Fibroblast of lung (primary cell): ENCODE results near the gene FAM216A. TPM values are rescaled to one million over a fixed set of nuclear protein-coding genes. Genes with fewer than 3 reads are reported as not detected.
"Not testable (repeated sequence)": the region's sequence is repeated elsewhere in the genome, so short reads cannot be mapped to it uniquely, and the experiment has no call there.

Experiments
- DNase-seq, 2 donors: peaks; one replicate each; pipeline versions ENCODE4 v3.0.0 to v3.0.0-alpha.2; 2010; ENCODE audit warnings: low read depth in 2 of 2
- H2AFZ ChIP-seq: 2 replicates; pipeline ENCODE4 v1.5.1; 2012; ENCODE audit warnings: low read length, control low read depth, inconsistent platforms
- H3K27ac ChIP-seq: 2 replicates; pipeline ENCODE4 v1.5.1; 2011; ENCODE audit warnings: low read length, control low read depth; ENCODE audit not compliant: insufficient read depth
- H3K27me3 ChIP-seq: 2 replicates; pipeline ENCODE4 v1.5.1; 2011; ENCODE audit warnings: mild to moderate bottlenecking, low read length; ENCODE audit not compliant: control insufficient read depth, insufficient read depth
- H3K36me3 ChIP-seq: 2 replicates; pipeline ENCODE4 v1.5.1; 2011; ENCODE audit warnings: low read length; ENCODE audit not compliant: control insufficient read depth, insufficient read depth
- H3K4me1 ChIP-seq: 2 replicates; pipeline ENCODE4 v1.5.1; 2011; ENCODE audit warnings: low read length; ENCODE audit not compliant: control insufficient read depth, insufficient read depth; ENCODE audit errors: extremely low read depth
- H3K4me2 ChIP-seq: 2 replicates; pipeline ENCODE4 v1.5.1; 2011; ENCODE audit warnings: low read length, control low read depth; ENCODE audit not compliant: insufficient read depth; ENCODE audit errors: extremely low read depth
- H3K4me3 ChIP-seq, 4 experiments: fragments of 200-600 bp in 1 of 4; sonication (generic) in 1 of 4; replicated peaks in 1 of 4; 2 replicates each; pipeline ENCODE4 v1.5.1; 2011 to 2016; ENCODE audit warnings: low read length in 4 of 4, low read depth in 3 of 4, mild to moderate bottlenecking in 3 of 4, control low read depth in 2 of 4, inconsistent platforms in 1 of 4, mixed read lengths in 1 of 4; ENCODE audit not compliant: insufficient read depth in 1 of 4; ENCODE audit errors: control extremely low read depth in 1 of 4
- H3K79me2 ChIP-seq: 2 replicates; pipeline ENCODE4 v1.5.1; 2012; ENCODE audit warnings: mild to moderate bottlenecking, low read length, inconsistent platforms; ENCODE audit not compliant: control insufficient read depth, insufficient read depth
- H3K9ac ChIP-seq: 2 replicates; pipeline ENCODE4 v1.5.1; 2011; ENCODE audit warnings: mild to moderate bottlenecking, low read length, control low read depth; ENCODE audit not compliant: insufficient read depth
- H3K9me3 ChIP-seq: 2 replicates; pipeline ENCODE4 v1.5.1; 2012; ENCODE audit warnings: low read depth, low read length; ENCODE audit not compliant: control insufficient read depth, insufficient read depth
- H4K20me1 ChIP-seq: 2 replicates; pipeline ENCODE4 v1.5.1; 2011; ENCODE audit warnings: low read length; ENCODE audit not compliant: control insufficient read depth, insufficient read depth; ENCODE audit errors: extremely low read depth
- CTCF ChIP-seq, 2 donors: IDR thresholded peaks in 1 of 2; conservative IDR thresholded peaks in 1 of 2; 1 replicate in 1 of 2; 2 replicates in 1 of 2; pipeline ENCODE4 v1.5.1; 2011 to 2012; ENCODE audit warnings: low read length in 2 of 2, control low read depth in 1 of 2, inconsistent platforms in 1 of 2, low read depth in 1 of 2, mild to moderate bottlenecking in 1 of 2
- EZH2 ChIP-seq: IDR thresholded peaks from 2 replicates; pipeline ENCODE4 v1.5.1; 2012; ENCODE audit warnings: low read length, control low read depth, mild to moderate bottlenecking; ENCODE audit errors: missing control alignments
- polyA plus RNA-seq, 2 donors: library from polyadenylated mRNA; depleted of rRNA in 1 of 2; stranded (reverse) in 1 of 2; unstranded in 1 of 2; fragments of >200 nt; gene quantifications; 2 replicates each; pipeline ENCODE4 v1.2.1, GENCODE V29; 2011 to 2012; ENCODE audit warnings: missing spikeins in 1 of 2
- total RNA-seq: library from RNA; depleted of rRNA; stranded (reverse); fragments of >200 nt; gene quantifications from 2 replicates; pipeline ENCODE4 v1.2.1, GENCODE V29; 2014

Gene FAM216A
- total and polyA plus RNA-seq, 2 donors (not counting 1 experiment from before 2014, with no cell fraction given): 16.5 to 20.2 TPM

GRCh38 chr12:110458756-110459155, 9.9 kb upstream of the FAM216A start:
- H2AFZ ChIP-seq: no peak overlapping the region
- no peaks in the 10 kb centered on the region for H3K36me3 ChIP-seq
- no peak overlapping the region for H3K9ac ChIP-seq
- TF ChIP-seq CTCF (conservative IDR thresholded peaks at IDR 0.05 in 1 of 2, IDR thresholded peaks at IDR 0.05 in 1 of 2; ENCODE audit: low read depth in 1 of 2, low read length in 2 of 2) (no peak), EZH2 (no peak)
- H3K4me2 ChIP-seq: no peak overlapping the region
- H3K27ac ChIP-seq: no peak overlapping the region
- no peaks in the 10 kb centered on the region for H4K20me1 ChIP-seq
- no peaks in the 10 kb centered on the region for H3K9me3 ChIP-seq
- H3K27me3 ChIP-seq: no peaks in the 10 kb centered on the region
- H3K4me3 ChIP-seq: no peak overlapping the region
- no peaks in the 10 kb centered on the region for H3K79me2 ChIP-seq
- no peak for DNase-seq
- H3K4me1 ChIP-seq: no peaks in the 10 kb centered on the region

GRCh38 chr12:110461189-110461588, 7.5 kb upstream of the FAM216A start:
- not testable (repeated sequence) for H3K79me2 ChIP-seq, H3K4me3 ChIP-seq, H3K36me3 ChIP-seq, H3K27ac ChIP-seq, DNase-seq, H3K27me3 ChIP-seq, H3K4me2 ChIP-seq, H4K20me1 ChIP-seq, H3K9me3 ChIP-seq, H3K4me1 ChIP-seq, H2AFZ ChIP-seq, H3K9ac ChIP-seq

GRCh38 chr12:110465024-110465423, 3.6 kb upstream of the FAM216A start:
- no peak overlapping the region for H2AFZ ChIP-seq
- no peak overlapping the region for H3K9ac ChIP-seq

GRCh38 chr12:110465765-110466164, 2.9 kb upstream of the FAM216A start:
- H3K4me2 ChIP-seq, DNase-seq, H3K9ac ChIP-seq, H4K20me1 ChIP-seq, H2AFZ ChIP-seq, H3K9me3 ChIP-seq, H3K4me1 ChIP-seq, H3K4me3 ChIP-seq, H3K27ac ChIP-seq, H3K36me3 ChIP-seq, H3K27me3 ChIP-seq: not testable (repeated sequence)
- H3K79me2 ChIP-seq: peaks cover 14% of the 10 kb centered on the region

More at GRCh38 chr12:110465024-110465423, 3.6 kb upstream of the FAM216A start:
- Histone ChIP-seq H3K27ac (no peak overlapping the region), H3K9me3 (no peaks in the 10 kb centered on the region), H3K4me2 (no peak overlapping the region), H3K36me3 (no peaks in the 10 kb centered on the region), H4K20me1 (no peaks in the 10 kb centered on the region), H3K4me3 (no peak overlapping the region), H3K27me3 (no peaks in the 10 kb centered on the region), H3K4me1 (peaks cover 3% of the 10 kb centered on the region), H3K79me2 (peaks cover 12% of the 10 kb centered on the region)
- TF ChIP-seq EZH2: no peak
- TF ChIP-seq CTCF (conservative IDR thresholded peaks at IDR 0.05 in 1 of 2, IDR thresholded peaks at IDR 0.05 in 1 of 2; ENCODE audit: low read depth in 1 of 2, low read length in 2 of 2): no peak
- DNase-seq: no peak
